Measurements from ENCODE around the gene CTDSPL. TPM values are rescaled to one million over a fixed set of nuclear protein-coding genes. Genes with fewer than 3 reads are reported as not detected.

Gene CTDSPL
- total RNA-seq, 1 experiment from 2014 or later: 34.4 TPM

DNA sequence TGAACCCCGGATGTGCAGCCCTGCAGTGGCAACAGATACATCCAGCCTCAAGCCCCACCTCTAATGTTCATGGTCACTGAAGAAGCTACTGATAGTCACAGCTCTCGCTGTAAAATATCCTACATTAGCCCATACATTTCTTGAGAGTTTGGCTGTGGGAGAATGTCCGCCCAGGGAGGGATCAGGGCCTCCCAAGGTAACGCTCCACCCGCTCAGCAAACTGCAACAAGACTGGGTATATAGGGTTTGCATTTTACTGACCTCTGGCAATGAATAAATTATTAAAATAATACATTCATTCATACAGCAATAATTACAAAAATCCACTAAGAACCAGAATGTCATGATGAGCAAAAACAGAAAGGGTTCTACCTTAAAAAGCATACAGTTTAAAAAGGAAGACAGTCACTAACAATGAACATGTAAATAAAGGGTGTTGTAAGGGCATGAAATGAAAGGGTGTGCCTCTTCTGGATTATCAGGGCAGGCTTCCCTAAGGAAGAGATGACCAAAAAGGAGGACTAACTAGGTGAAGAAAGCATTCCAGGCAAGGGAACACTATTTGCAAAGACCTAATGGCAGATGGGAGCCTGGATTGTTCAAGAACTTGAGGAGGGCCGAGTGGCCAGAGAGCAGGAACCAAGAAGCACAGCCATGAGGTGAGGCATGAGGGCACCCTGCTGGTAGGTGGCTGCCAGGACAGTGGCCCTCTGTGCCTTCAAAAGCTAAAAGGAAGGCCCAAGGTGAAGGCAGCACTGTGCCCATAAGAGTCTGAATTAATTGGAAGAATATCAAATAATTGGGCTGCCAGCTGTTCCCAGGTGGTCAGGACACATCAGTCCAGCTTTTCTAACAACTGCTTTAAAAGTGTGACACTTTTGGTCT lies 28.1 kb upstream of the CTDSPL start:
- DNase-seq (ENCODE audit: low read depth, low spot score) (no peak), ATAC-seq (peak; percentile 98)
- ChIA-PET POLR2A (no interaction called here), CTCF (interaction anchor here (1.2 kb wide), 1 partner anchor 15 kb away, joined by 3 read pairs; no protein-coding TSS in a partner anchor), RAD21 (ENCODE audit: low non-redundant PET in 1 of 2, low total read pairs in 2 of 2, uncharacterized antibody in 2 of 2, unreplicated experiment in 2 of 2) (interaction anchor here in 1 of 2 experiments (0.7 kb wide), 1 partner anchor 170 kb away, joined by 3 read pairs; no protein-coding TSS in a partner anchor)
- Histone ChIP-seq H3K36me3 (ENCODE audit: control insufficient read depth in 1 of 2, insufficient read depth in 2 of 2, low read length in 2 of 2) (no peaks in the 10 kb centered on the region), H3K27me3 (ENCODE audit: insufficient read depth, low read length) (no peaks in the 10 kb centered on the region), H3K79me2 (ENCODE audit: insufficient read depth, low read length) (no peaks in the 10 kb centered on the region), H4K20me1 (ENCODE audit: insufficient read depth) (no peaks in the 10 kb centered on the region), H3K4me3 (replicated peaks in 1 of 2; ENCODE audit: low read depth in 1 of 2, low read length in 2 of 2) (no peak overlapping the region), H3K4me1 (ENCODE audit: control insufficient read depth in 1 of 2, insufficient read depth in 2 of 2, low read length in 2 of 2) (peaks cover 3 to 10% of the 10 kb centered on the region in 2 experiments; a peak in 2 of 4 replicates), H3K9me3 (ENCODE audit: control insufficient read depth in 1 of 2, insufficient read depth in 1 of 2, low read depth in 1 of 2, low read length in 2 of 2) (no peaks in the 10 kb centered on the region), H3K9me2 (ENCODE audit: insufficient read depth) (no peaks in the 10 kb centered on the region), H3K4me2 (ENCODE audit: low read length) (no peak overlapping the region), H3K27ac (ENCODE audit: low read depth, low read length) (no peak overlapping the region), H2AFZ (ENCODE audit: low read depth, low read length, poor library complexity, severe bottlenecking) (no peak overlapping the region), H3K9ac (ENCODE audit: low read length) (no peak overlapping the region)
- BruUV-seq (replicated peaks): no TSS peak
- intact Hi-C loops (cut with micrococcal nuclease): no loop called here
- TF ChIP-seq SP1 (IDR thresholded peaks at IDR 0.05; ENCODE audit: low read depth) (no peak), CTCF (IDR thresholded peaks at IDR 0.05 in 2 of 3, conservative IDR thresholded peaks at IDR 0.05 in 1 of 3; ENCODE audit: borderline replicate concordance in 1 of 3, insufficient read depth in 1 of 3, low read depth in 2 of 3, low read length in 2 of 3) (peak in 2 of 3 experiments; percentile 47 to 51; a peak in 4 of 6 replicates), SIN3A (IDR thresholded peaks at IDR 0.05; ENCODE audit: low read depth) (no peak), TCF7L2 (IDR thresholded peaks at IDR 0.05; ENCODE audit: borderline replicate concordance, extremely low read depth, insufficient read depth, insufficient read length) (no peak), ELF1 (IDR thresholded peaks at IDR 0.05; ENCODE audit: borderline replicate concordance, low read depth) (no peak), EZH2phosphoT487 (IDR thresholded peaks at IDR 0.05; ENCODE audit: borderline replicate concordance) (no peak), CEBPB (IDR thresholded peaks at IDR 0.05; ENCODE audit: low read depth) (no peak), EGR1 (IDR thresholded peaks at IDR 0.05; ENCODE audit: low read depth) (no peak), JUND (IDR thresholded peaks at IDR 0.05) (no peak), ZFX (IDR thresholded peaks at IDR 0.05) (no peak), POLR2A (IDR thresholded peaks at IDR 0.05; ENCODE audit: borderline replicate concordance, extremely low read depth, insufficient read depth, insufficient read length) (no peak), SRF (IDR thresholded peaks at IDR 0.05; ENCODE audit: low read depth) (no peak), POLR2AphosphoS5 (IDR thresholded peaks at IDR 0.05; ENCODE audit: low read depth, low read length) (no peak), EZH2 (IDR thresholded peaks at IDR 0.05) (no peak), ZNF274 (IDR thresholded peaks at IDR 0.05; ENCODE audit: low read depth, low read length) (no peak), YY1 (IDR thresholded peaks at IDR 0.05; ENCODE audit: extremely low read depth, insufficient replicate concordance, low read depth, low read length) (no peak), CBX3 (IDR thresholded peaks at IDR 0.05; ENCODE audit: low read depth) (no peak), RAD21 (IDR thresholded peaks at IDR 0.05; ENCODE audit: low read depth) (peak; percentile 46), FOSL1 (IDR thresholded peaks at IDR 0.05; ENCODE audit: low read depth) (no peak)
- TF ChIP-seq, protein P1, sequence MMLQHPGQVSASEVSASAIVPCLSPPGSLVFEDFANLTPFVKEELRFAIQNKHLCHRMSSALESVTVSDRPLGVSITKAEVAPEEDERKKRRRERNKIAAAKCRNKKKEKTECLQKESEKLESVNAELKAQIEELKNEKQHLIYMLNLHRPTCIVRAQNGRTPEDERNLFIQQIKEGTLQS (IDR thresholded peaks at IDR 0.05): no peak
- TF ChIP-seq, protein P2, sequence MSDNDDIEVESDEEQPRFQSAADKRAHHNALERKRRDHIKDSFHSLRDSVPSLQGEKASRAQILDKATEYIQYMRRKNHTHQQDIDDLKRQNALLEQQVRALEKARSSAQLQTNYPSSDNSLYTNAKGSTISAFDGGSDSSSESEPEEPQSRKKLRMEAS (IDR thresholded peaks at IDR 0.05): 0 out of 2 replicates have a peak, but pooled peaks have one; percentile 17
- TF ChIP-seq, protein P3, sequence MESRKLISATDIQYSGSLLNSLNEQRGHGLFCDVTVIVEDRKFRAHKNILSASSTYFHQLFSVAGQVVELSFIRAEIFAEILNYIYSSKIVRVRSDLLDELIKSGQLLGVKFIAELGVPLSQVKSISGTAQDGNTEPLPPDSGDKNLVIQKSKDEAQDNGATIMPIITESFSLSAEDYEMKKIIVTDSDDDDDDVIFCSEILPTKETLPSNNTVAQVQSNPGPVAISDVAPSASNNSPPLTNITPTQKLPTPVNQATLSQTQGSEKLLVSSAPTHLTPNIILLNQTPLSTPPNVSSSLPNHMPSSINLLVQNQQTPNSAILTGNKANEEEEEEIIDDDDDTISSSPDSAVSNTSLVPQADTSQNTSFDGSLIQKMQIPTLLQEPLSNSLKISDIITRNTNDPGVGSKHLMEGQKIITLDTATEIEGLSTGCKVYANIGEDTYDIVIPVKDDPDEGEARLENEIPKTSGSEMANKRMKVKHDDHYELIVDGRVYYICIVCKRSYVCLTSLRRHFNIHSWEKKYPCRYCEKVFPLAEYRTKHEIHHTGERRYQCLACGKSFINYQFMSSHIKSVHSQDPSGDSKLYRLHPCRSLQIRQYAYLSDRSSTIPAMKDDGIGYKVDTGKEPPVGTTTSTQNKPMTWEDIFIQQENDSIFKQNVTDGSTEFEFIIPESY (IDR thresholded peaks at IDR 0.05; ENCODE audit: extremely low read depth, insufficient replicate concordance, low read length): no peak

Data from HCT116 (cell line).